ENCODE data around the gene LRRC34.

DNA sequence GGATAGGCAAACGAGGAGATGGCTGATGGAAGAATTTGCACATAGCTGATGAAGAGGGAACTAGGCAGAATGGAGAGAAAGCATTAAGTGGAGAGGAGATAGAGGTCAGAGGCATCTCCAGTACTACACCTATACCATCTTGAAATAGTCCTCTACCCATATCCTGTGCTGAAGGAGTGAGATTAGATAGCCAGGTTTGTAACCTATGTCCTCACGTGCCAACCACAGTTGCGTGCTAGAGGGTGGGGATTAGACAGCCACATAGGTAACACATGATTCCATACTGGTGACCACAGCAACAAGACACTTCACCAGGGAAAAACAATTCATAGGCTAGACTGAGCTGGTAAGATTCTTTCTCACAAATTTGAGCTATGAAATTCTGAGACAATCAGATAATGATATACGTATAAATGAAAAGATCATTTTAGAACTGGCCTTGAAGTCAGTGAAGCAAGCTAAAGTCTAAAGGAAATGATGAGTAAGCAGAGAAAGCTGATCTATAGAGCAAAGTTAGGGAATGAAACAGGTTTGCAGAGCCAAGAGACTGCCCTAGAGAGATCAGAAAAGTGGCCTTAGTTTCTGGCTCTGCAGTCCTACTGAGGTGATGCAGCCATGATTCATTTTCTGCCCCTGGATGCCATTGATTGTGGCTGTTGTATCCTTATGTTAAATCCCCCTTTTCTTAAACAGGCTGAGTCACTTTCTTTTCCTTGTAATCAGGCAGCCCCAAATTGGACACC, 21.8 kb downstream of the LRRC34 start:
- TF ChIP-seq MAX (IDR thresholded peaks at IDR 0.05) (no peak), FOSL1 (IDR thresholded peaks at IDR 0.05; ENCODE audit: insufficient read depth, low read depth, low read length) (no peak), POLR2AphosphoS5 (IDR thresholded peaks at IDR 0.05; ENCODE audit: low read depth, low read length) (no peak), ZNF274 (IDR thresholded peaks at IDR 0.05; ENCODE audit: borderline replicate concordance, extremely low read depth, low read length) (no peak), EZH2 (IDR thresholded peaks at IDR 0.05; ENCODE audit: low read depth, low read length, severe bottlenecking) (no peak), TAF1 (IDR thresholded peaks at IDR 0.05; ENCODE audit: low read depth, low read length) (no peak), YY1 (IDR thresholded peaks at IDR 0.05; ENCODE audit: low read depth, low read length) (no peak), ATF3 (IDR thresholded peaks at IDR 0.05; ENCODE audit: insufficient read depth, low read depth, low read length) (no peak), JUND (IDR thresholded peaks at IDR 0.05; ENCODE audit: low read length) (no peak), CREB1 (IDR thresholded peaks at IDR 0.05) (no peak), JUN (IDR thresholded peaks at IDR 0.05; ENCODE audit: low read depth, low read length) (no peak), GABPA (IDR thresholded peaks at IDR 0.05; ENCODE audit: borderline replicate concordance, insufficient read depth, low read length) (no peak), POLR2A (IDR thresholded peaks at IDR 0.05; ENCODE audit: control extremely low read depth in 1 of 2, low read depth in 2 of 2, low read length in 2 of 2) (no peak; a peak in 1 of 3 replicates)
- TF ChIP-seq, protein P1, sequence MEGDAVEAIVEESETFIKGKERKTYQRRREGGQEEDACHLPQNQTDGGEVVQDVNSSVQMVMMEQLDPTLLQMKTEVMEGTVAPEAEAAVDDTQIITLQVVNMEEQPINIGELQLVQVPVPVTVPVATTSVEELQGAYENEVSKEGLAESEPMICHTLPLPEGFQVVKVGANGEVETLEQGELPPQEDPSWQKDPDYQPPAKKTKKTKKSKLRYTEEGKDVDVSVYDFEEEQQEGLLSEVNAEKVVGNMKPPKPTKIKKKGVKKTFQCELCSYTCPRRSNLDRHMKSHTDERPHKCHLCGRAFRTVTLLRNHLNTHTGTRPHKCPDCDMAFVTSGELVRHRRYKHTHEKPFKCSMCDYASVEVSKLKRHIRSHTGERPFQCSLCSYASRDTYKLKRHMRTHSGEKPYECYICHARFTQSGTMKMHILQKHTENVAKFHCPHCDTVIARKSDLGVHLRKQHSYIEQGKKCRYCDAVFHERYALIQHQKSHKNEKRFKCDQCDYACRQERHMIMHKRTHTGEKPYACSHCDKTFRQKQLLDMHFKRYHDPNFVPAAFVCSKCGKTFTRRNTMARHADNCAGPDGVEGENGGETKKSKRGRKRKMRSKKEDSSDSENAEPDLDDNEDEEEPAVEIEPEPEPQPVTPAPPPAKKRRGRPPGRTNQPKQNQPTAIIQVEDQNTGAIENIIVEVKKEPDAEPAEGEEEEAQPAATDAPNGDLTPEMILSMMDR (IDR thresholded peaks at IDR 0.05; ENCODE audit: control extremely low read depth in 1 of 3, insufficient read depth in 1 of 3, low read depth in 1 of 3, low read length in 3 of 3): no peak

Data from H1 (cell line).